ENCODE measurements around the gene ZNF552. TPM values are rescaled to one million over a fixed set of nuclear protein-coding genes. Genes with fewer than 3 reads are reported as not detected.
A peak's percentile ranks its signal among the peaks of the same experiment; 100 is the strongest.
"Not testable (repeated sequence)": the region's sequence is repeated elsewhere in the genome, so short reads cannot be mapped to it uniquely, and the experiment has no call there.

ZNF552 gene
- total and polyA plus RNA-seq, 4 experiments from 2014 or later, result 5.5 to 21.0 (median 13.6) TPM

DNA sequence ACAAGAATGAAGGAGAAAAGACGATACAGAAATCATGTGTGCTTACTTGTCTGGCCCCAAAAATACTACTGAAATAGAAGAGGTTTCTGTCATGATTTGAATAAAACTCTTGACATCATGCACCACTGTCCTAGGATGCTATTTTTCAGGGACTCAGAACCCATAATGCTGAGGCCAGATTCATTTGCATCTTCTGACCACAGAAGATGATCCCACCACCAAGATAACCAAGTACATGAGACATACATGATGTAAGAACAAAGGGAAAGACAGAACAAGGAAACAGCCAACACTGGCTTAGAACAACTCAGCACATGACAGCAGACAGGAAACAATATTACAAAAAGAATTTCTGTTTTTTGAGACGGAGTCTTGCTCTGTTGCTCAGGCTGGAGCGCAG, 2.5 kb downstream of the ZNF552 start:
- no peak for DNase-seq
- Histone ChIP-seq H3K27ac (ENCODE audit: low read depth, low read length) (no peak overlapping the region), H3K4me1 (ENCODE audit: insufficient read depth, low read length) (peaks cover 24% of the 10 kb centered on the region), H3K27me3 (ENCODE audit: insufficient read depth, low read length) (no peaks in the 10 kb centered on the region), H3K4me3 (ENCODE audit: low read length in 2 of 2) (no peak overlapping the region), H3K9me3 (ENCODE audit: control insufficient read depth in 1 of 2, low read length in 2 of 2) (no peaks in the 10 kb centered on the region), H3K36me3 (ENCODE audit: insufficient read depth, low read length) (peaks cover 17% of the 10 kb centered on the region)
- Mint-ChIP-seq H3K27me3 (no peaks in the 10 kb centered on the region), H3K4me1 (peaks cover 27 to 56% (median 40%) of the 10 kb centered on the region in 4 donors), H3K27ac (peak overlapping the region in 3 of 7 donors; percentile 71 to 95 (median 76)), H3K36me3 (peaks cover 25 to 47% of the 10 kb centered on the region in 2 donors), H3K9me3 (no peaks in the 10 kb centered on the region), H3K4me3 (peak overlapping the region in 6 of 8 donors; percentile 10 to 55 (median 16))
- POLR2A ChIA-PET (ENCODE audit: partially characterized antibody), result no interaction called here
- CTCF ChIA-PET (ENCODE audit: partially characterized antibody), result no interaction called here
- intact Hi-C loops (cut with micrococcal nuclease), result no loop called here

DNA sequence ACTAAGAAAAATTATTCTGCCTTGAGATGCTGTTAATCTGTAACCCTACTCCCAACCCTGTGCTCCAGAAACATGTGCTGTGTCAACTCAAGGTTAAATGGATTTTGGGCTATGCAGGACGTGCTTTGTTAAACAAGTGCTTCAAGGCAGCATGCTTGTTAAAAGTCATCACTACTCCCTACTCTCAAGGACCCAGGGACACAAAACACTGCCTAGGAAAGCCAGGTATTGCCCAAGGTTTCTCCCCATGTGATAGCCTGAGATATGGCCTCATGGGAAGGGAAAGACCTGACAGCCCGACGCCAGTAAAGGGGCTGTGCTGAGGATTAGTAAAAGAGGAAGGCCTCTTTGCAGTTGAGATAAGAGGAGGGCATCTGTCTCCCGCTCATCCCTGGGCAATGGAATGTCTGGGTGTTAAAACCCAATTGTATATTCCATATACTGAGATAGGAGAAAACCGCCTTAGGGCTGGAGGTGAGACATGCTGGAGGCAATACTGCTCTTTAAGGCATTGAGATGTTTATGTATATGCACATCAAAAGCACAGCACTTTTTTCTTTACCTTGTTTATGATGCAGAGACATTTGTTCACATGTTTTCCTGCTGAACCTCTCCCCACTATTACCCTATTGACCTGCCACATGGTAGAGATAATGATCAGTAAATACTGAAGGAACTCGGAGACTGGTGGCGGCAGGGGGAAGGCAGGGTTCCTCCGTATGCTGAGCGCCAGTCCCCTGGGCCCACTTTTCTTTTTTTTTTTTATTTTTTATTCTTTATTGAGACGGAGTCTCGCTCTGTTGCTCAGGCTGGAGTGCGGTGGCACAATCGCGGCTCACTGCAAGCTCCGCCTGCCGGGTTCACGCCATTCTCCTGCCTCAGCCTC, 4.1 kb downstream of the ZNF552 start:
- H3K27me3 Mint-ChIP-seq; H3K27me3 ChIP-seq (ENCODE audit: insufficient read depth, low read length); POLR2A ChIA-PET (ENCODE audit: partially characterized antibody); H3K4me3 Mint-ChIP-seq; H3K9me3 Mint-ChIP-seq; H3K4me3 ChIP-seq (ENCODE audit: low read length in 2 of 2); CTCF ChIA-PET (ENCODE audit: partially characterized antibody); H3K27ac ChIP-seq (ENCODE audit: low read depth, low read length); intact Hi-C loops (cut with micrococcal nuclease); DNase-seq; H3K9me3 ChIP-seq (ENCODE audit: control insufficient read depth in 1 of 2, low read length in 2 of 2): not testable (repeated sequence)
- Histone ChIP-seq H3K4me1 (ENCODE audit: insufficient read depth, low read length) (peaks cover 24% of the 10 kb centered on the region), H3K36me3 (ENCODE audit: insufficient read depth, low read length) (peaks cover 17% of the 10 kb centered on the region)
- Mint-ChIP-seq H3K4me1 (peaks cover 28 to 48% (median 36%) of the 10 kb centered on the region in 4 donors), H3K36me3 (peaks cover 29 to 51% of the 10 kb centered on the region in 2 donors), H3K27ac (peak overlapping the region in 2 of 7 donors; percentile 2 to 70)

DNA sequence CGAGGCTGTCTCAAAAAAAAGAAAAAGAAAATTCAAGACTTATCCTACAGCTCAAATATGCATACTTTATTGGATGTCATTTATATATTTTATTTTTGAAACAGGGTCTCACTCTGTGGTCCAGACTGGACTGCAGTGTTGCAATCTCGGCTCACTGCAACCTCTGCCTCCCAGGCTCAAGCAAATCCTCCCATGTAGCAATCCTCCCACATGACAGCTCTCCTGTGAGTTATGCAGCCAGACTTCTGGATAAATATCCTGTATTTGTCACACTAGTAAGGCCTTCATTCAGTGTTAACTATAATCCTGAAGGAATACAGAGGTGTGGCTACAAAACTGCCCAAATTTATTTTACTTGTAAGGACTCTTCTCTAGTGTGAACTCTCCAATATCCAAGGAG, 7.2 kb downstream of the ZNF552 start:
- intact Hi-C loops (cut with micrococcal nuclease), result no loop called here
- no peak overlapping the region for H3K4me3 Mint-ChIP-seq
- H3K27ac ChIP-seq (ENCODE audit: low read depth, low read length), result no peak overlapping the region
- no peak overlapping the region for H3K27ac Mint-ChIP-seq
- DNase-seq, result no peak
- no peaks in the 10 kb centered on the region for H3K9me3 ChIP-seq (ENCODE audit: control insufficient read depth in 1 of 2, low read length in 2 of 2)
- no peaks in the 10 kb centered on the region for H3K27me3 ChIP-seq (ENCODE audit: insufficient read depth, low read length)
- H3K36me3 Mint-ChIP-seq, result peaks cover 29 to 53% of the 10 kb centered on the region in 2 donors
- H3K4me1 ChIP-seq (ENCODE audit: insufficient read depth, low read length), result peaks cover under 1% of the 10 kb centered on the region
- H3K9me3 Mint-ChIP-seq, result peaks cover 0 to 3% (median 0%) of the 10 kb centered on the region in 8 donors
- no peak overlapping the region for H3K4me3 ChIP-seq (ENCODE audit: low read length in 2 of 2)
- POLR2A ChIA-PET (ENCODE audit: partially characterized antibody), result interaction anchor here (2.3 kb wide), 1 partner anchor 12 kb away, joined by 8 read pairs; no protein-coding TSS in a partner anchor
- CTCF ChIA-PET (ENCODE audit: partially characterized antibody), result no interaction called here
- H3K27me3 Mint-ChIP-seq, result no peaks in the 10 kb centered on the region
- peaks cover 14 to 31% (median 21%) of the 10 kb centered on the region in 4 donors for H3K4me1 Mint-ChIP-seq
- H3K36me3 ChIP-seq (ENCODE audit: insufficient read depth, low read length), result peaks cover 17% of the 10 kb centered on the region

DNA sequence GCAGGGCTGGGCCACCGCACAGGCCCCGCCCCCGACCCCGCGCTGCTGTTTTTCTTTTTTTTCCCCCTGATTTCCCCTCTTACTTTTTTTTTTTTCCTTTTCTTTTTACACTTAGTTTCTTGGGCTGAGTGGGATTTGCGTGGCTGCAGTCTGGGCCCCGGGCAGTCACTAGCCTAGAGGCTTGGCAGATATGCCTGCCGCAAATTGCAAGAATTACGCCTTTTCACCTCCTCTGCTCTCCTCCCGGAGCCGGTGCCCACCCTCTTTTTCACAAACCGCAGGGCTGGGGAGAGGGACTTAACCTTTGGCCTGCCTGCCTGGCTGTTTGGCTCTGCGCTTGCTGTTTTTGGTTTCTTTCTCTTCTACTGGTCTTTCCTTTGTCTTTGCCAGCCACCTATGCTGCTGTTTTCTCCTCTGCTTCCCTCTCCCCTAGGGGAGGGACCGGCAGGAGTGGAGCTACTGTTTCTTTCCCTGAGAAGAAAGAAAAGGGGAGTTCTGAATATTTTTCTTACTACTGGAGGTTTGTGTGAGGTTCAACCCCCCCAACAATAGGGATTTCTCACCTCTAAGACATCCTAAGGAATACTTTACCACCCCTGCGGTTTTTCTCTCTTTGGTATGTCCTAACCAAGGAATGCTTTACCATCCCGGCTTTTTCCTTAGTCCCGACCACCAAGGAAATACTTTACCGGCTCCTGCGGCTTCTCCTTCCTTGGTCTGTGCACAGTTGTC, 11.0 kb downstream of the ZNF552 start:
- no peak for DNase-seq
- no peak overlapping the region for H3K27ac ChIP-seq (ENCODE audit: low read depth, low read length)
- no peak overlapping the region for H3K4me3 ChIP-seq (ENCODE audit: low read length in 2 of 2)
- POLR2A ChIA-PET (ENCODE audit: partially characterized antibody), result interaction anchor here (0.6 kb wide), 1 partner anchor 47 kb away, joined by 3 read pairs; no protein-coding TSS in a partner anchor
- peaks cover 12% of the 10 kb centered on the region for H3K36me3 ChIP-seq (ENCODE audit: insufficient read depth, low read length)
- intact Hi-C loops (cut with micrococcal nuclease), result no loop called here
- H3K9me3 ChIP-seq (ENCODE audit: control insufficient read depth in 1 of 2, low read length in 2 of 2), result no peaks in the 10 kb centered on the region
- no peaks in the 10 kb centered on the region for H3K27me3 Mint-ChIP-seq
- peaks cover 23 to 41% of the 10 kb centered on the region in 2 donors for H3K36me3 Mint-ChIP-seq
- no peaks in the 10 kb centered on the region for H3K4me1 ChIP-seq (ENCODE audit: insufficient read depth, low read length)
- H3K27me3 ChIP-seq (ENCODE audit: insufficient read depth, low read length), result no peaks in the 10 kb centered on the region
- CTCF ChIA-PET (ENCODE audit: partially characterized antibody), result no interaction called here
- H3K4me1 Mint-ChIP-seq, result peaks cover 10 to 24% (median 14%) of the 10 kb centered on the region in 4 donors
- peak overlapping the region in 3 of 7 donors; percentile 33 to 68 (median 54) for H3K27ac Mint-ChIP-seq
- peaks cover 0 to 3% (median 0%) of the 10 kb centered on the region in 8 donors for H3K9me3 Mint-ChIP-seq
- H3K4me3 Mint-ChIP-seq, result peak overlapping the region; percentile 37 to 76 (median 56)

DNA sequence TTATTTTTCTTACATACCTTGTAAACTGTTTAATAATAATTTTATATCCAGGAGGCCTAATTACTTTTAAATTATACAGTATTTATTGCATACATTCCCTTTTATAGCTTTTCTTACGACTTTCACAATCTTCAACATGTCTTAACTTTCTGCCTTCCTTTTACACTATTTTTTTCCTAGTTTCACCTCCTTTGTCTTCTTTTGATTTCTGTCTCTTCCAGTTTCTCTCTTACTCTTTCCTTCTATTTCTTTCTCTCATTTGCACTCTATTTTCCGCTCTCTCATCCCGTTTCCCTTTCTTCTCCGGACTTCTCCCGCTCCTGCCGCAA, 11.5 kb downstream of the ZNF552 start:
- H3K4me3 ChIP-seq (ENCODE audit: low read length in 2 of 2), result no peak overlapping the region
- Mint-ChIP-seq H3K9me3 (peaks cover 0 to 3% (median 0%) of the 10 kb centered on the region in 8 donors), H3K4me1 (peaks cover 10 to 24% (median 14%) of the 10 kb centered on the region in 4 donors), H3K4me3 (peak overlapping the region in 6 of 8 donors; percentile 37 to 76 (median 56)), H3K27ac (peak overlapping the region in 1 of 7 donors; percentile 26), H3K27me3 (no peaks in the 10 kb centered on the region), H3K36me3 (peaks cover 23 to 35% of the 10 kb centered on the region in 2 donors)
- no peak for DNase-seq
- no peaks in the 10 kb centered on the region for H3K4me1 ChIP-seq (ENCODE audit: insufficient read depth, low read length)
- H3K9me3 ChIP-seq (ENCODE audit: control insufficient read depth in 1 of 2, low read length in 2 of 2), result no peaks in the 10 kb centered on the region
- ChIA-PET CTCF (ENCODE audit: partially characterized antibody) (no interaction called here), POLR2A (ENCODE audit: partially characterized antibody) (no interaction called here)
- H3K27me3 ChIP-seq (ENCODE audit: insufficient read depth, low read length), result no peaks in the 10 kb centered on the region
- intact Hi-C loops (cut with micrococcal nuclease), result no loop called here
- peaks cover 8% of the 10 kb centered on the region for H3K36me3 ChIP-seq (ENCODE audit: insufficient read depth, low read length)
- H3K27ac ChIP-seq (ENCODE audit: low read depth, low read length), result no peak overlapping the region

DNA sequence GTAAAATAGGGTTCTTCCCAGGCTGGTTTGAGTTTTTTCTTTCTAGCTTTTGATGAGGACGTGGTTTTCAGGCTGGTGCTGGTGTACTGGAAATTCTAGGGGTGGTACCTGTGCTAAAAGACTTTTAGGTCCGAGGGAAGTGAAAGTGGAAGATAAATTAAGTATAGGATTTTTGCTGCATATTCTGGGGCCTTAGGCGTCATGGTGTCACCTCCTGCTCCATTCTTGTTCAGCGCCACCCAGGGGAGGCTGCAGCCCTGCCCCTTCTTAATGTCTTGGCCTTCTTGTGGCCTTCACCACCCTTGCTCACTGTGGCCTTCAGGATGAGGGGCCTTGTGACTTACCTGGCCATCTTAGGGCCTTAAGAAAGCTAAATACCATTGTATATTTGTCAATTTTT, 12.4 kb downstream of the ZNF552 start:
- Mint-ChIP-seq H3K4me3 (no peak overlapping the region), H3K27me3 (no peaks in the 10 kb centered on the region), H3K36me3 (peaks cover 16 to 28% of the 10 kb centered on the region in 2 donors), H3K9me3 (peaks cover 0 to 3% (median 0%) of the 10 kb centered on the region in 8 donors), H3K27ac (no peak overlapping the region), H3K4me1 (peaks cover 10 to 24% (median 14%) of the 10 kb centered on the region in 4 donors)
- no peak for DNase-seq
- POLR2A ChIA-PET (ENCODE audit: partially characterized antibody), result interaction anchor here (1.7 kb wide), 1 partner anchor 12 kb away, joined by 4 read pairs; the partner anchor contains the start of gene ZNF552
- Histone ChIP-seq H3K4me3 (ENCODE audit: low read length in 2 of 2) (no peak overlapping the region), H3K27ac (ENCODE audit: low read depth, low read length) (no peak overlapping the region), H3K4me1 (ENCODE audit: insufficient read depth, low read length) (no peaks in the 10 kb centered on the region), H3K36me3 (ENCODE audit: insufficient read depth, low read length) (no peaks in the 10 kb centered on the region), H3K9me3 (ENCODE audit: control insufficient read depth in 1 of 2, low read length in 2 of 2) (no peaks in the 10 kb centered on the region), H3K27me3 (ENCODE audit: insufficient read depth, low read length) (no peaks in the 10 kb centered on the region)
- CTCF ChIA-PET (ENCODE audit: partially characterized antibody), result interaction anchor here (0.6 kb wide), 1 partner anchor 290 kb away, joined by 3 read pairs; no protein-coding TSS in a partner anchor
- intact Hi-C loops (cut with micrococcal nuclease), result no loop called here

DNA sequence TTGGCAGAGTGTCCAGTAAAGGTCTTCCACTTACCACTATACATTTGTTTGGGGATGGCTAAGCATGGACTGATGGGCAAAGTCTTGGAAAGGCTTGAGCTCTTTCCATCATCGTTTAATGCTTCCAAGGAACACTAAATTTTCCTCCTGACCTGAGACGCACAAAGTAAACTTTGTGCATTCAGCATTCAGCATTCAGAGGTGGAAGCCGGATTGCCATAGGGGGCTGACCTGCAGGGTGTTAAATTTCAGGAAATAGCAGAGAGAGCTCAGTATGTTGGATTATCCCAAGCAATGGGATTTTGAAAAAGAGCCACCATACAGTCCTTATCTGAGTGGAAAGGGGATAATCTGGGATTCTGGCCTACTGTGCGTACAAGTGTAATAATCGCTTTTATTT, 14.0 kb downstream of the ZNF552 start:
- no peaks in the 10 kb centered on the region for H3K9me3 ChIP-seq (ENCODE audit: control insufficient read depth in 1 of 2, low read length in 2 of 2)
- Mint-ChIP-seq H3K4me3 (no peak overlapping the region), H3K27ac (peak overlapping the region in 1 of 7 donors; percentile 10), H3K9me3 (peaks cover 0 to 3% (median 0%) of the 10 kb centered on the region in 8 donors), H3K36me3 (peaks cover 19 to 31% of the 10 kb centered on the region in 2 donors), H3K27me3 (no peaks in the 10 kb centered on the region), H3K4me1 (peaks cover 10 to 24% (median 13%) of the 10 kb centered on the region in 4 donors)
- no peak for DNase-seq
- no peak overlapping the region for H3K27ac ChIP-seq (ENCODE audit: low read depth, low read length)
- peaks cover 5% of the 10 kb centered on the region for H3K36me3 ChIP-seq (ENCODE audit: insufficient read depth, low read length)
- POLR2A ChIA-PET (ENCODE audit: partially characterized antibody), result interaction anchor here (0.8 to 1.7 kb wide), 4 partner anchors 14 to 73 kb away, joined by 3 to 4 read pairs (median 4); partner anchors contain the start of genes ZNF552 and ZNF671
- intact Hi-C loops (cut with micrococcal nuclease), result no loop called here
- no peak overlapping the region for H3K4me3 ChIP-seq (ENCODE audit: low read length in 2 of 2)
- no peaks in the 10 kb centered on the region for H3K27me3 ChIP-seq (ENCODE audit: insufficient read depth, low read length)
- CTCF ChIA-PET (ENCODE audit: partially characterized antibody), result no interaction called here
- no peaks in the 10 kb centered on the region for H3K4me1 ChIP-seq (ENCODE audit: insufficient read depth, low read length)
